HG03460 (cell line): ENCODE measurements around the gene MMP19.
"Not testable (repeated sequence)": the region's sequence is repeated elsewhere in the genome, so short reads cannot be mapped to it uniquely, and the experiment has no call there.

Experiments used
- ATAC-seq: cut with Tn5 transposase; IDR thresholded peaks from one replicate; pipeline ENCODE4 v1.9.1; 2021; ENCODE audit not compliant: unreplicated experiment

The MMP19 gene

GRCh38 chr12:55845361-55845760, 2.6 kb upstream of the MMP19 start:
- ATAC-seq: no peak

- no peak for ATAC-seq
Observed at GRCh38 chr12:55844961-55845360, 2.2 kb upstream of the MMP19 start.

GRCh38 chr12:55843431-55843830, 695 bp upstream of the MMP19 start:
- ATAC-seq: no peak

GRCh38 chr12:55840581-55841351, 2.0 kb downstream of the MMP19 start:
- no peak for ATAC-seq

GRCh38 chr12:55839345-55840140, 3.2 kb downstream of the MMP19 start:
- ATAC-seq: no peak

- no peak for ATAC-seq
Observed at GRCh38 chr12:55838361-55838760, 4.4 kb downstream of the MMP19 start.

GRCh38 chr12:55834400-55834799, 8.3 kb downstream of the MMP19 start:
- ATAC-seq: not testable (repeated sequence)

GRCh38 chr12:55833056-55833455, 9.7 kb downstream of the MMP19 start:
- ATAC-seq: no peak

GRCh38 chr12:55831447-55831815, 11.3 kb downstream of the MMP19 start:
- no peak for ATAC-seq

GRCh38 chr12:55830601-55831446, 11.9 kb downstream of the MMP19 start:
- no peak for ATAC-seq

- ATAC-seq: peak; percentile 25
Observed at GRCh38 chr12:55829967-55830600, 12.7 kb downstream of the MMP19 start.

- no peak for ATAC-seq
Observed at GRCh38 chr12:55828357-55828756, 14.4 kb downstream of the MMP19 start.

- no peak for ATAC-seq
Observed at GRCh38 chr12:55827806-55828205, 14.9 kb downstream of the MMP19 start.

GRCh38 chr12:55824726-55825125, 18.0 kb downstream of the MMP19 start:
- ATAC-seq: no peak

- no peak for ATAC-seq
Observed at GRCh38 chr12:55823419-55823818, 19.3 kb downstream of the MMP19 start.

- ATAC-seq: no peak
Observed at GRCh38 chr12:55822228-55822627, 20.5 kb downstream of the MMP19 start.

- no peak for ATAC-seq
Observed at GRCh38 chr12:55820679-55821078, 22.1 kb downstream of the MMP19 start.

- no peak for ATAC-seq
Observed at GRCh38 chr12:55818886-55819285, 23.9 kb downstream of the MMP19 start.

- peak; percentile 21 for ATAC-seq
Observed at GRCh38 chr12:55818140-55818728, 24.5 kb downstream of the MMP19 start.

GRCh38 chr12:55817345-55818139, 25.2 kb downstream of the MMP19 start, which contains the start of the genes ORMDL2 and SARNP:
Gene ORMDL2 (plus strand): TSS chr12:55818041. CDS start chr12:55819000, 959 bp downstream.
Gene SARNP (minus strand): TSS chr12:55817724. CDS start chr12:55817701, 23 bp downstream.
- ATAC-seq: peak; percentile 97
